ENCODE measurements around the gene RPSA.

RPSA gene

GRCh38 chr3:39420543-39420942 is 14.0 kb downstream of the RPSA start:
- no peak overlapping the region for H3K4me3 ChIP-seq (replicated peaks in 1 of 2; ENCODE audit: low read depth in 2 of 2, low read length in 2 of 2)
- TF ChIP-seq CTCF (IDR thresholded peaks at IDR 0.05; ENCODE audit: low read depth, low read length): no peak
- DNase-seq (ENCODE audit: low read depth in 2 of 2): no peak

- H3K4me3 ChIP-seq (replicated peaks in 1 of 2; ENCODE audit: low read depth in 2 of 2, low read length in 2 of 2): no peak overlapping the region
- no peak for TF ChIP-seq CTCF (IDR thresholded peaks at IDR 0.05; ENCODE audit: low read depth, low read length)
- no peak for DNase-seq (ENCODE audit: low read depth in 2 of 2)
These were observed 17.0 kb downstream of the RPSA start for GRCh38 chr3:39423436-39423970.

- no peak for DNase-seq (ENCODE audit: low read depth in 2 of 2)
- no peak for TF ChIP-seq CTCF (IDR thresholded peaks at IDR 0.05; ENCODE audit: low read depth, low read length)
- H3K4me3 ChIP-seq (replicated peaks in 1 of 2; ENCODE audit: low read depth in 2 of 2, low read length in 2 of 2): no peak overlapping the region
These were observed 19.8 kb downstream of the RPSA start for GRCh38 chr3:39426312-39426711.

GRCh38 chr3:39427506-39427905 is 21.0 kb downstream of the RPSA start:
- no peak for TF ChIP-seq CTCF (IDR thresholded peaks at IDR 0.05; ENCODE audit: low read depth, low read length)
- no peak for DNase-seq (ENCODE audit: low read depth in 2 of 2)
- H3K4me3 ChIP-seq (replicated peaks in 1 of 2; ENCODE audit: low read depth in 2 of 2, low read length in 2 of 2): no peak overlapping the region

- no peak overlapping the region for H3K4me3 ChIP-seq (replicated peaks in 1 of 2; ENCODE audit: low read depth in 2 of 2, low read length in 2 of 2)
- DNase-seq (ENCODE audit: low read depth in 2 of 2): peak in 1 of 2 donors; percentile 54
- no peak for TF ChIP-seq CTCF (IDR thresholded peaks at IDR 0.05; ENCODE audit: low read depth, low read length)
These were observed 22.3 kb downstream of the RPSA start for GRCh38 chr3:39428745-39429201.

GRCh38 chr3:39429466-39429865 is 22.9 kb downstream of the RPSA start:
- DNase-seq (ENCODE audit: low read depth in 2 of 2): no peak
- H3K4me3 ChIP-seq (replicated peaks in 1 of 2; ENCODE audit: low read depth in 2 of 2, low read length in 2 of 2): no peak overlapping the region
- TF ChIP-seq CTCF (IDR thresholded peaks at IDR 0.05; ENCODE audit: low read depth, low read length): no peak

GRCh38 chr3:39432342-39432741 is 25.8 kb downstream of the RPSA start:
- no peak overlapping the region for H3K4me3 ChIP-seq (replicated peaks in 1 of 2; ENCODE audit: low read depth in 2 of 2, low read length in 2 of 2)
- no peak for TF ChIP-seq CTCF (IDR thresholded peaks at IDR 0.05; ENCODE audit: low read depth, low read length)
- DNase-seq (ENCODE audit: low read depth in 2 of 2): no peak
